ENCODE results near the gene LEPROT.

Gene LEPROT

DNA sequence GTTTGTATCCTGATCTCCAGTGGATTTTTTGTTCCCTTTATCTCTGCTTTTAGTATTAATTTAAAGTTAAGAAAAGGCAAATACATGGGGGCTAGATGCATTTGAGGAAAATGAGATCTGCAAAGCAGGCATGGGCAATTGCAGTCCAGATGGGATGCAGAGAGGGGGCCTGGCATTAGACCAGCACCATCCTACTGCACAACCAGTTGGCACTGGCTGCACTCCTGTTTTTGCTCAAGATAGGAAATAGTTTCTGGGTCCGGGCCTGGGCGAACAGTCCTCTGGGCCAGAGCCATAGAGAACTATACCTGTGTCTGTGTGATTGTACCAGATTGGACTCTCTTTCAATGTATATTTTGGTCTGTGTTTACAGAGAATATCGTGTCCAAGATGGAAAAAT, 34.0 kb upstream of the LEPROT start:
- Histone ChIP-seq H3K27ac (no peak overlapping the region), H3K27me3 (no peaks in the 10 kb centered on the region), H3K4me3 (ENCODE audit: low read depth in 1 of 2, low read length in 1 of 2) (no peak overlapping the region), H3K36me3 (no peaks in the 10 kb centered on the region), H3K4me1 (ENCODE audit: control insufficient read depth in 1 of 2, insufficient read depth in 1 of 2, low read depth in 1 of 2, low read length in 1 of 2) (no peaks in the 10 kb centered on the region), H3K9me3 (no peaks in the 10 kb centered on the region)
- no peak for TF ChIP-seq CTCF (IDR thresholded peaks at IDR 0.05)

GRCh38 chr1:65387821-65388220, 32.6 kb upstream of the LEPROT start:
- no peak for TF ChIP-seq CTCF (IDR thresholded peaks at IDR 0.05)
- Histone ChIP-seq H3K36me3 (no peaks in the 10 kb centered on the region), H3K4me1 (ENCODE audit: control insufficient read depth in 1 of 2, insufficient read depth in 1 of 2, low read depth in 1 of 2, low read length in 1 of 2) (no peaks in the 10 kb centered on the region), H3K9me3 (no peaks in the 10 kb centered on the region), H3K27ac (no peak overlapping the region), H3K27me3 (no peaks in the 10 kb centered on the region), H3K4me3 (ENCODE audit: low read depth in 1 of 2, low read length in 1 of 2) (no peak overlapping the region)

- TF ChIP-seq CTCF (IDR thresholded peaks at IDR 0.05): no peak
- H3K27ac ChIP-seq: no peak overlapping the region
- H3K36me3 ChIP-seq: no peaks in the 10 kb centered on the region
- H3K9me3 ChIP-seq: no peaks in the 10 kb centered on the region
- H3K27me3 ChIP-seq: no peaks in the 10 kb centered on the region
- H3K4me1 ChIP-seq (ENCODE audit: control insufficient read depth in 1 of 2, insufficient read depth in 1 of 2, low read depth in 1 of 2, low read length in 1 of 2): no peaks in the 10 kb centered on the region
- H3K4me3 ChIP-seq (ENCODE audit: low read depth in 1 of 2, low read length in 1 of 2): no peak overlapping the region
Measured at GRCh38 chr1:65388908-65389695, 31.4 kb upstream of the LEPROT start.

DNA sequence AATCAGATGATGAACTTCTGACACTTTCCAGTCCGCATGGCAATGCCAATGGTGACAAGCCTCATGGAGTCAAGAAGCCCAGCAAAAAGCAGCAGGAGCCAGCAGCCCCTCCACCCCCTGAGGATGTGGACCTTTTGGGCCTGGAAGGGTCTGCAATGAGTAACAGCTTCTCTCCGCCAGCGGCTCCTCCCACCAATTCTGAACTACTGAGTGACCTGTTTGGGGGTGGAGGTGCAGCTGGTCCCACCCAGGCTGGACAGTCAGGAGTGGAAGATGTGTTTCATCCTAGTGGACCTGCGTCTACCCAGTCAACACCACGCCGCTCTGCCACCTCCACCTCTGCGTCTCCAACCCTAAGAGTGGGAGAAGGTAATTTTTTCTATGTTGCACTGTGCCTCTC, 28.0 kb upstream of the LEPROT start:
- Histone ChIP-seq H3K4me3 (ENCODE audit: low read depth in 1 of 2, low read length in 1 of 2) (no peak overlapping the region), H3K36me3 (no peaks in the 10 kb centered on the region), H3K9me3 (no peaks in the 10 kb centered on the region), H3K27ac (no peak overlapping the region), H3K27me3 (no peaks in the 10 kb centered on the region), H3K4me1 (ENCODE audit: control insufficient read depth in 1 of 2, insufficient read depth in 1 of 2, low read depth in 1 of 2, low read length in 1 of 2) (no peaks in the 10 kb centered on the region)
- TF ChIP-seq CTCF (IDR thresholded peaks at IDR 0.05): no peak

- H3K4me3 ChIP-seq (ENCODE audit: low read depth in 1 of 2, low read length in 1 of 2): no peak overlapping the region
- no peak for TF ChIP-seq CTCF (IDR thresholded peaks at IDR 0.05)
- no peaks in the 10 kb centered on the region for H3K36me3 ChIP-seq
- no peaks in the 10 kb centered on the region for H3K27me3 ChIP-seq
- H3K4me1 ChIP-seq (ENCODE audit: control insufficient read depth in 1 of 2, insufficient read depth in 1 of 2, low read depth in 1 of 2, low read length in 1 of 2): no peaks in the 10 kb centered on the region
- no peak overlapping the region for H3K27ac ChIP-seq
- H3K9me3 ChIP-seq: no peaks in the 10 kb centered on the region
Measured at GRCh38 chr1:65393347-65393746, 27.1 kb upstream of the LEPROT start.
